NCI-H1694 (cell line): ENCODE data around the gene LBR.

ENCODE experiments used
- DNase-seq: peaks from one replicate; lab custom pipeline; 2025; lab: John Stamatoyannopoulos, UW

The LBR gene

GRCh38 chr1:225446595-225446960 lies 18.7 kb upstream of the LBR start:
- DNase-seq: no peak

DNA sequence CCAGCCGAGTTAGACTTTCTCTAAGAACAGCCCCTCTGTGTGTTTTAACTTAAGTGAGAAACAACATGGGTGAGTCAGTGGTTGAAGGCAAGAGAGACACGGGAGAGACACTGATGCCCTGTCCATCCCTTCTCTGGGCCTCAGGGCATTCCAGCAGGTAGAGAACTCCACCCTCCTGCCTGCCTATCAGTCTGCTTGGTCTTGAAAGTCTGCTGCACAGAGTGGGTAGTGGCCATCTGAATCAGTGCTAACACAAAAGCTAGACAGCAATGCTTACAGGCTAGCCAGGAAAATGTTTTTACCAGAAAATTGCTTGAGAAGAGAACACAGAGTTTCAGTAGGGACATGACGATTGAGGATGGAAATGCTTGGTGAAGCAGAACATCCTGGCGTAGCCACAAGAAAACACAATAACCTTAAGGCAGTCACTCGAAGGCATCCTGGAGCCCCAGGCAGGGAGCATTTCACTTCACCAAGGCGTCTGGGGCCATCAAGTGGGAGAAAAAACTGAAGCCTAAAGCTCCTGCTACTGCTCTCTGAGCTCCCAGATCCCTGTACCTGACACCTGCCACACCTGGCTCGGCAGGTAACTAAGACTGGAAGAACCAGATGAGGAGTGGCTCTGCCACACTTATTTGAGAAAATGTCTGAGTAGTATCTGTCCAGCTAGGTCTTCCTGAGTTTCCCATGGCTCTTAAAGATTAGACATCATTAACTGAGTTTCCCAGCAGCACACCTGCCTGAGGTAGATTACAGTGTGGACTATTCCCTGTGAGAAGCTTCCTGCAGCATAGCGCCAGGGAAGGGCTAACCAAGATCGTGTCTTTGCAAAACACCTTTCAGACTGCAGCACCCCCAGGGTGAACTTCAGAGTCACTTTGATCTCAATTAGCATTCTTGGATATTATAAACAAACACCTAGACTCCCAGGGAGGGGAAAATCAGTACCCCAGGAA lies 18.1 kb upstream of the LBR start:
- DNase-seq: no peak

- no peak for DNase-seq
Measured at GRCh38 chr1:225442123-225442505, 14.3 kb upstream of the LBR start.

DNA sequence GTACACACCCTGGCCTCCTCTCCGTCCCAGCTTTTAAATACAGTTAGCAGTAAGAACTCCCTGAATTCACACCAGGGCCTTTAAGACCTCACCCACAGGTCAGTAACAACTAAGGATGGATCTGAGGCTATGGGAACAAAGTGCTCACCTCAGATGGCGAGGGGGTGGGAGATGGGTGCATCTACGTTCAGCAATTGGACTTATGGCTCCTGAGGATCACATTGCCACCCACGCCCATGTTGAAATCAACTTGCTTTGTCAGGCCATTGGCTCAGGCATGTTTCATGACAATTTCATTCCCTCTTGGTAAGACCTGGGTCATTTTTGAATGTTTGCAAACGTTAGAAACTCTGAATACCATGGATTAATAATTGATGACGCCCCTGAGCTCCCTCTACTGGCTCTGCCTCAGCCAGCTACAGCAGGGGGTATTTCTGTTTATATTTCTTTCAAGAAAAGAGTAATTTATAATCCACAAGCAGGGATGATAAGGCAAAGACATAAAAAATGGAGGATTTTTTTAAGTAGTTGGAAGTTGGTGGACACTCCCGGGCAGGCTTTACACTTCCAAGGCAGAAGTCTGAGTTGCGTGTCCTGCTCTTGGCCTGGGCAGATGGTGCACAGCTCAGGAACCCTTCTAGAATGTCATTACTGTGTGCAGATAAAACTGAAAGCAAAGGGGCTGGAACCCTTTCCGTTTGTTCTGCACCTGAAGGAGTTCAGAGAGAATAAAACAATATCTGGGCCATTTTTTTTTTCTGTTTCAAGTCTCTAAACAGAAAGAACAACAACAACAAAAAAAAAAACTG lies 13.7 kb upstream of the LBR start:
- DNase-seq: no peak

GRCh38 chr1:225440380-225441221 lies 12.8 kb upstream of the LBR start:
- no peak for DNase-seq

GRCh38 chr1:225437710-225438437 lies 10.0 kb upstream of the LBR start:
- no peak for DNase-seq

- DNase-seq: no peak
Measured at GRCh38 chr1:225435957-225436392, 8.1 kb upstream of the LBR start.

- DNase-seq: no peak
Measured at GRCh38 chr1:225435487-225435886, 7.6 kb upstream of the LBR start.

GRCh38 chr1:225435076-225435475 lies 7.2 kb upstream of the LBR start:
- no peak for DNase-seq

DNA sequence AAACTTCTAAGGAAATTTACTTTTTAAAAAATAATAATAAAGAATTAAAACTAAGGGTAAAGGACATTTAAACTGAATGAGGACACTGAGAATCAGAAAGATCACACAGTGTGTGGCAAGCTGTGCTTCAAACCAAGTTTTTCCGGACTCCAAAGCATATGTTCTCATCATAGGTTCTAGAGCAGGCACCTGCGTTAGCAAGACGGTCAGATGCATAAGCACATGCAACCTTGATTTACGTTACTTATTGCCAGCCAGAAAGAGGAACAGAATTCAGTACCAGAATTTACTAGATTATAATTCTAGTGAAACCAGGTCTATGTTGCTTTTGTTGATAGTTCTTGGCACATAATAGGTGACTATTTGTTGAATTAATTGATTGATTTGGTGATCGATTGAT lies 6.2 kb upstream of the LBR start:
- DNase-seq: no peak

DNA sequence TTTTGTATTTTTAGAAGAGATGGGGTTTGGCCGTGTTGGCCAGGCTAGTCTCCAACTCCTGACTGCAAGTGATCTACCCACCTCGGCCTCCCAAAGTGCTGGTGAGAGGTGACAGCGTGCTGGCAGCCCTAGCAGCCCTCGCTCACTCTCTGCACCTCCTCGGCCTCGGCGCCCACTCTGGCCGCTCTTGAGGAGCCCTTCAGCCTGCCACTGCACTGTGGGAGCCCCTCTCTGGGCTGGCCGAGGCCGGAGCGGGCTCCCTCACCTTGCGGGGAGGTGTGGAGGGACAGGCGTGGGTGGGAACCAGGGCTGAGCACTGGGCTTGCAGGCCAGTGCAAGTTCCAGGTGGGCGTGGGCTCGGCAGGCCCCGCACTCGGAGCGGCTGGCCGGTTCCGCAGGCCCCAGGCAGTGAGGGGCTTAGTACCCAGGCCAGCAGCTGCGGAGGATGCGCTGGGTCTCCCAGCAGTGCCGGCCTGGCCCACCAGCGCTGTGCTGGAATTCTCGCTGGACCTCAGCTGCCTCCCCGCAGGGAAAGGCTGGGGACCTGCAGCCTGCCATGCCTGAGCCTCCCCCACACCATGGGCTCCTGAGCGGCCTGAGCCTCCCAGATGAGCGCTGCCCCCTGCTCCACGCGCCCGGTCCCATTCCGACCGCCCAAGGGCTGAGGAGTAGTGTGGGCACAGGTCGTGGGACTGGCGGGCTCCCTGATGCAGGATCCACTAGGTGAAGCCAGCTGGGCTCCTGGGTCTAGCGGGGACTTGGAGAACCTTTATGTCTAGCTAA lies 3.4 kb upstream of the LBR start:
- no peak for DNase-seq

DNA sequence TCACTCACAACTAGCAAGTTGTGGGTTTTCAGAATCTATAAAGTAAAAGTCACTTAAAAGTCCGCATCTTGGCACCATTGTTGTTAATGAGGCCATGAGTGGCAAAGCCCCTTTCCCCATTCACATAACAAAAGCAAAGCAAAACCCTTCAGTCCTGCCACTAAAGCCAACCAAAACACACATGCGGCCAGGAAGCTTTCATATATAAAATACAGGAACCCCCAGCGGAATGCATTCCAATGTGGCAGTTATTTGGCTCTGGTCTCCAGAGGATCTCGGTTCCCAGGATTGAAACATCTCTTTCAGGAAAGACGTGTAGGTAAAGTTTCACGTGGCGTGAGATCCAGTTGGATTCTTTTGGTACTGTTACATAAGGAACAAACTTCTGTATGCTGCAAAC lies 2.5 kb upstream of the LBR start:
- DNase-seq: no peak

GRCh38 chr1:225428881-225429455 lies 1.1 kb upstream of the LBR start:
- DNase-seq: no peak

- DNase-seq: peak; percentile 80
Measured at GRCh38 chr1:225428068-225428880, 436 bp upstream of the LBR start.

GRCh38 chr1:225426395-225427234 lies 1.2 kb downstream of the LBR start:
- no peak for DNase-seq

DNA sequence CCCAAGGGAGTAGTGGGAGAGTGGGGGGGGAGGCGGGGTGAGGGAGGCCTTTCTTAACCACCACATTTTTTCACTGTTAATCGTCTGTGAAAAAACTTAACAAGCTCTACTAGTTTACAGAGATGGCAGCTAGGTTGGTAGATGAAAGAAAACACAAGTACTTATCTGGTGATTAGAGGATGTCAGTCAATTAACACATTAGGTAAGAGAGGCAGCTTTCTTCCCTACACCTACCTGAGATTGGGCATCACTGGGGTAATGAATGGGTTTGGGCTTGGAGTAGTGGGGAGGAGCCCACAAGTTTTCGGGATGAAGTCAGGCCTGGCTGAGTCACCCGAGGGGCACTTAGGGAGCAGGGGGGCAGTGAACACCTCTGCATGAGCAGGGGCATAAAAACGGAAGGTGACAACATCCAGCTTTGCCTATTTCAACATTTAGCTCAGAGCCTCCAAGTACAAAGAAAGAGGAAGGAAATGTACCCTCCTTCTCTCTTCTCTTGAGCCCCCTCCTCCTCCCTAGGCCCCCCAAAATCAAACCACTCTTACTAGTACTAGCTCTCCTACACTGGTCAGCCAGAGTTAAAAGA lies 2.5 kb downstream of the LBR start:
- DNase-seq: no peak

GRCh38 chr1:225424562-225425200 lies 3.2 kb downstream of the LBR start:
- DNase-seq: no peak

GRCh38 chr1:225423518-225423855 lies 4.4 kb downstream of the LBR start:
- no peak for DNase-seq
